GM19193 (cell line): ENCODE data around the gene GFY.

Experiments used
- POLR2A ChIP-seq: IDR thresholded peaks from 4 replicates; pipeline ENCODE4 v1.6.1; 2011; ENCODE audit not compliant: insufficient read depth, insufficient read length; ENCODE audit errors: extremely low read depth

The GFY gene

DNA sequence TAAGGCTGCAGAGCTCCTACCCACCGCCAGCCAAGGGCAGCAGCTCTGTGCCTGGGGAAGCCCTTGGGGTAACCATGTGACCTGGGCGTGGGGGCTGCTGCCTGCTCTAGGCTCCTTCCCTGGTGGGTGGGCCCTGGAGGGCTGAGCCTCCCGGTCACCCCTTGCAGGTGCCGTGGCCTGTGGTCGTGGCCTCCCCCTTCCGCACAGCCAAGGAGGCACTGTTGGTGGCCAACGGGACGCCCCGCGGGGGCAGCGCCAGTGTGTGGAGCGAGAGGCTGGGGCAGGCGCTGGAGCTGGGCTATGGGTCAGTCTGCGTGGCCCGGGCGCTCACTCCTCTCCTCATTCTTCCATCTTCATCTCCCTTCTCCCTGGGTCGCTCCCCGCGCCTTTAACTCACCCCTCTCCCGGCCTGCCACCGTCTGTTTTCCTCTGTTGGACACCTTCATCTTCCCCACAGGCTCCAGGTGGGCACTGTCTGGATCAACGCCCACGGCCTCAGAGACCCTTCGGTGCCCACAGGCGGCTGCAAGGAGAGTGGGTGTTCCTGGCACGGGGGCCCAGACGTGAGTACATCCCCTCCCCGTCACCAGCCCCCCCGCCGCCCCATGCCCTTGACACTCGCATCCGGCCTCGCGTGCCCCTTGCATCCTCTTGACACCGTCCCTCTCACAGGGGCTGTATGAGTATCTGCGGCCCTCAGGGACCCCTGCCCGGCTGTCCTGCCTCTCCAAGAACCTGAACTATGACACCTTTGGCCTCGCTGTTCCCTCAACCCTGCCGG lies 39.0 kb downstream of the GFY start:
- no peak for TF ChIP-seq POLR2A

DNA sequence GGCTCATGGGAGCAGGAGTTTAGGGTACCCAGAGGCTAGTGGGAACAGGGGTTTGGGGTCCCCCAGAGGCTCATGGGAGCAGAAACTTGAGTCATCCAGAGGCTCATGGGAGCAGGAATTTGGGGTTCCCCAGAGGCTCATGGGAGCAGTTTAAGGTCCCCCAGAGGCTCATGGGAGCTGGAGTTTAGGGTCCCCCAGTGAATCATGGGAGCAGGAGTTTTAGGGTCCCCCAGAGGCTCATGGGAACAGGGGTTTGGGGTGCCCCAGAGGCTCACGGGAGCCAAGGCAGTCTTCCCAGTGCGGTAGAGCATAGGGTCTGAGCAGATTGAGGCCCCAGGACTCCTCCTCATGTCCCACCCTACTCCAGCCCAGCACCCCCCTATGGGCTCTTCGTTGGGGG lies 40.2 kb downstream of the GFY start:
- no peak for TF ChIP-seq POLR2A

GRCh38 chr19:49468199-49468598 lies 43.0 kb downstream of the GFY start:
- no peak for TF ChIP-seq POLR2A

- no peak for TF ChIP-seq POLR2A
These were observed 43.7 kb downstream of the GFY start for GRCh38 chr19:49468746-49469447.

GRCh38 chr19:49469828-49470614 lies 44.8 kb downstream of the GFY start:
- no peak for TF ChIP-seq POLR2A

- TF ChIP-seq POLR2A: no peak
These were observed 45.4 kb downstream of the GFY start for GRCh38 chr19:49470615-49470978.

- TF ChIP-seq POLR2A: no peak
These were observed 47.7 kb downstream of the GFY start for GRCh38 chr19:49472936-49473335.

GRCh38 chr19:49473868-49474541 lies 48.8 kb downstream of the GFY start, which contains the start of gene FLT3LG:
Gene FLT3LG (plus strand): TSS chr19:49474215. CDS start chr19:49474640, 425 bp downstream.
- peak; percentile 56 for TF ChIP-seq POLR2A

DNA sequence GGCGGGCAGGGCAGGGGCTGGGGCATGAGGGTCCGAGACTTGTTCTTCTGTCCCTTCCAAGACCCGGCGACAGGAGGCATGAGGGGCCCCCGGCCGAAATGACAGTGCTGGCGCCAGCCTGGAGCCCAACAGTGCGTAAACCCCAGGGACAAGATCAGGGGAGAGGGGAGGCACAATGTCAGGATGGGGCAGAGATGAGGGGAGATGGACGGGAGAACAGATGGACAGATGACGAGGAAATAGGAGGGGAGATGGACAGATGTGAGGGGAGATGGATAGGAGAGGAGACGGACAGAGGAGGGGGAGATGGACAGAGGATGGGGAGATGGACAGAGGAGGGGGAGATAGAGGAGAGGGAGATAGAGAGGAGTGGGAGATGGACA lies 49.3 kb downstream of the GFY start:
- no peak for TF ChIP-seq POLR2A

GRCh38 chr19:49475191-49475917 lies 50.2 kb downstream of the GFY start:
- TF ChIP-seq POLR2A: no peak

DNA sequence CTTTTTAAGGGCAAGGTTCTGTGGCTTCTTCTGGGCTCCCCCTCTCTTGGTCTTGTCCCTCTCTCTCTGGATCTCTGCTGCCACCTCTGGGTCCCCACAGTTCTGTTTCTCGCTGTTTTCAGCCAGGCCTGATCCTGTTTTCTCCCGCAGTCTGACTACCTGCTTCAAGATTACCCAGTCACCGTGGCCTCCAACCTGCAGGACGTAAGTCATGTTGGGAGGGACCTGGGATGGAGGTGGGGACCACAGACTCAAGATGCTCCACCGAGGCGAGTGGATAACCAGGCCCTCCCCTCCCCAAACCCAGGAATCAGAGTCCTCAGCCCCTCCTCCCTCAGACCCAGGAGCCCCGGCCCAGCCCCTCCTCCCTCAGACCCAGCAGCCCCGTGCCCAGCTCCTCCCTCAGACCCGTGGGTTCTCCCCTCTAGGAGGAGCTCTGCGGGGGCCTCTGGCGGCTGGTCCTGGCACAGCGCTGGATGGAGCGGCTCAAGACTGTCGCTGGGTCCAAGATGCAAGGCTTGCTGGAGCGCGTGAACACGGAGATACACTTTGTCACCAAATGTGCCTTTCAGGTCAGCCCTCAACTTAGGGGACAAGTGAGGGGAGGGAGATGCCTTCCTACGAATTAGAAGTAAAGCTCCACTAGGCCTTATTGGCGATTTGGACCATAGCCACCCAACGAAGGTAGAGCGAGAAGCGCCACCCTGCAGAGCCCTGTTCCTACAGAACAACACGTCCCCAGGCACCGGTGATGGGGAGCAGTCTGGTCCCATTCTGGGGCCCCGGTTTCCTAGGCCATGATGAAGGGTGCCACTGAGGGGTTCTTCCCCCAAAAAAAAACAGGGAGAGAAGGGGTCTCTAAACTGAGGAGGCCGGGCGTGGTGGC lies 51.0 kb downstream of the GFY start:
- TF ChIP-seq POLR2A: no peak
